GM18519 (cell line): ENCODE data around the gene HMGCR.

Experiments
- ATAC-seq: cut with Tn5 transposase; IDR thresholded peaks from one replicate; pipeline ENCODE4 v1.9.1; 2021; ENCODE audit warnings: mild to moderate bottlenecking, moderate library complexity; ENCODE audit not compliant: unreplicated experiment, low FRiP score

Gene HMGCR

GRCh38 chr5:75340714-75341478, 3.9 kb downstream of the HMGCR start:
- ATAC-seq: no peak

- ATAC-seq: no peak
These were observed 4.9 kb downstream of the HMGCR start for GRCh38 chr5:75341934-75342333.

- ATAC-seq: no peak
These were observed 5.8 kb downstream of the HMGCR start for GRCh38 chr5:75342836-75343235.

- no peak for ATAC-seq
These were observed 11.2 kb downstream of the HMGCR start for GRCh38 chr5:75348241-75348640.

GRCh38 chr5:75349663-75350062, 12.6 kb downstream of the HMGCR start:
- no peak for ATAC-seq

GRCh38 chr5:75351139-75351926, 14.3 kb downstream of the HMGCR start:
- ATAC-seq: no peak

- no peak for ATAC-seq
These were observed 18.2 kb downstream of the HMGCR start for GRCh38 chr5:75355236-75355635.

- ATAC-seq: no peak
These were observed 19.7 kb downstream of the HMGCR start for GRCh38 chr5:75356719-75357118.

GRCh38 chr5:75358117-75358516, 21.1 kb downstream of the HMGCR start:
- no peak for ATAC-seq

GRCh38 chr5:75361310-75361709, 24.3 kb downstream of the HMGCR start:
- ATAC-seq: no peak

- ATAC-seq: no peak
These were observed 25.5 kb downstream of the HMGCR start for GRCh38 chr5:75362474-75362975.

- ATAC-seq: no peak
These were observed 26.1 kb downstream of the HMGCR start for GRCh38 chr5:75363111-75363510.

- no peak for ATAC-seq
These were observed 26.9 kb downstream of the HMGCR start for GRCh38 chr5:75363726-75364495.

GRCh38 chr5:75364571-75365280, 27.7 kb downstream of the HMGCR start:
- ATAC-seq: no peak

- no peak for ATAC-seq
These were observed 28.7 kb downstream of the HMGCR start for GRCh38 chr5:75365740-75366139.

- ATAC-seq: no peak
These were observed 29.8 kb downstream of the HMGCR start for GRCh38 chr5:75366787-75367186.

GRCh38 chr5:75367401-75367800, 30.4 kb downstream of the HMGCR start:
- no peak for ATAC-seq

- no peak for ATAC-seq
These were observed 31.4 kb downstream of the HMGCR start for GRCh38 chr5:75368391-75368790.

- ATAC-seq: no peak
These were observed 36.8 kb downstream of the HMGCR start for GRCh38 chr5:75373862-75374261.

GRCh38 chr5:75374394-75374814, 37.4 kb downstream of the HMGCR start:
- no peak for ATAC-seq
